HepG2 (cell line): ENCODE results near the gene C20orf204. TPM values are rescaled to one million over a fixed set of nuclear protein-coding genes. Genes with fewer than 3 reads are reported as not detected.

Experiments used
- AKAP8 ChIP-seq: sonication (generic); formaldehyde crosslinking; IDR thresholded peaks from 2 replicates; pipeline ENCODE4 v1.5.1; 2020; ENCODE audit warnings: mild to moderate bottlenecking, missing genetic modification reagents
- ARID2 ChIP-seq: sonication (generic); formaldehyde crosslinking; IDR thresholded peaks from 2 replicates; pipeline ENCODE4 v1.8.1; 2022; ENCODE audit warnings: mild to moderate bottlenecking, missing genetic modification reagents, borderline replicate concordance
- ATAD3A ChIP-seq: sonication (generic); formaldehyde crosslinking; IDR thresholded peaks from 2 replicates; pipeline ENCODE4 v1.4.0; 2020; ENCODE audit warnings: missing genetic modification reagents
- CAMTA2 ChIP-seq: sonication (generic); formaldehyde crosslinking; IDR thresholded peaks from 2 replicates; pipeline ENCODE4 v1.4.0; 2020; ENCODE audit warnings: mild to moderate bottlenecking, missing genetic modification reagents, borderline replicate concordance
- DPF2 ChIP-seq: sonication (generic); formaldehyde crosslinking; IDR thresholded peaks from 2 replicates; pipeline ENCODE4 v1.4.0; 2020; ENCODE audit warnings: mild to moderate bottlenecking, low read depth, missing genetic modification reagents, borderline replicate concordance
- DR1 ChIP-seq: sonication (generic); formaldehyde crosslinking; IDR thresholded peaks from 2 replicates; pipeline ENCODE4 v1.8.0; 2021; ENCODE audit warnings: mild to moderate bottlenecking, missing genetic modification reagents, inconsistent platforms
- HHEX ChIP-seq: IDR thresholded peaks from 2 replicates; pipeline ENCODE4 v1.6.1; 2016; ENCODE audit warnings: control low read depth
- HOXA7 ChIP-seq: sonication (generic); formaldehyde crosslinking; IDR thresholded peaks from 2 replicates; pipeline ENCODE4 v1.8.1; 2022; ENCODE audit warnings: mild to moderate bottlenecking, missing genetic modification reagents, moderate library complexity
- MED13 ChIP-seq: sonication (generic); formaldehyde crosslinking; IDR thresholded peaks from 2 replicates; pipeline ENCODE4 v1.5.0; 2020; ENCODE audit warnings: missing genetic modification reagents
- MYNN ChIP-seq: sonication (generic); formaldehyde crosslinking; IDR thresholded peaks from 2 replicates; pipeline ENCODE4 v1.4.0; 2020; ENCODE audit warnings: mild to moderate bottlenecking, low read depth, missing genetic modification reagents
- MZF1 ChIP-seq: sonication (generic); formaldehyde crosslinking; IDR thresholded peaks from 2 replicates; pipeline ENCODE4 v1.8.1; 2023; ENCODE audit warnings: mild to moderate bottlenecking, missing genetic modification reagents, borderline replicate concordance
- PAF1 ChIP-seq: IDR thresholded peaks from 2 replicates; pipeline ENCODE4 v1.6.1; 2016; ENCODE audit warnings: missing genetic modification reagents, missing compliant biosample characterization
- POGZ ChIP-seq: sonication (generic); formaldehyde crosslinking; IDR thresholded peaks from 2 replicates; pipeline ENCODE4 v1.4.0; 2020; ENCODE audit warnings: mild to moderate bottlenecking, missing genetic modification reagents
- REL ChIP-seq: sonication (generic); formaldehyde crosslinking; conservative IDR thresholded peaks from 2 replicates; pipeline ENCODE4 v1.8.0; 2022; ENCODE audit warnings: mild to moderate bottlenecking, missing genetic modification reagents, moderate library complexity
- SMAD9 ChIP-seq: sonication (generic); formaldehyde crosslinking; IDR thresholded peaks from 2 replicates; pipeline ENCODE4 v1.5.1; 2020; ENCODE audit warnings: mild to moderate bottlenecking, missing genetic modification reagents
- TARDBP ChIP-seq: sonication (generic); formaldehyde crosslinking; IDR thresholded peaks from 2 replicates; pipeline ENCODE4 v1.8.0; 2022; ENCODE audit warnings: mild to moderate bottlenecking, missing genetic modification reagents
- ZFP62 ChIP-seq: sonication (generic); formaldehyde crosslinking; IDR thresholded peaks from 2 replicates; pipeline ENCODE4 v1.4.0; 2020; ENCODE audit warnings: missing genetic modification reagents
- ZNF207 ChIP-seq: fragments of 450-650 bp; IDR thresholded peaks from 2 replicates; pipeline ENCODE4 v1.6.1; 2016; ENCODE audit warnings: antibody characterized with exemption, borderline replicate concordance
- ZNF232 ChIP-seq: sonication (generic); formaldehyde crosslinking; IDR thresholded peaks from 2 replicates; pipeline ENCODE4 v1.4.0; 2020; ENCODE audit warnings: missing genetic modification reagents, borderline replicate concordance
- ZNF891 ChIP-seq: sonication (generic); formaldehyde crosslinking; IDR thresholded peaks from 2 replicates; pipeline ENCODE4 v1.5.0; 2020; ENCODE audit warnings: mild to moderate bottlenecking, missing genetic modification reagents
- ZSCAN31 ChIP-seq: sonication (generic); formaldehyde crosslinking; IDR thresholded peaks from 2 replicates; pipeline ENCODE4 v1.5.0; 2020; ENCODE audit warnings: low read depth, mild to moderate bottlenecking, missing genetic modification reagents
- polyA plus RNA-seq, 8 experiments: library from polyadenylated mRNA; depleted of rRNA in 3 of 8; stranded (reverse) in 7 of 8; unstranded in 1 of 8; fragments of >200 nt; fragmentation: Illumina TruSeq in 4 of 8; extraction: Trizol in 4 of 8; gene quantifications; 2 replicates each; pipeline versions ENCODE4 v1.2.1 to v1.2.3, GENCODE V29; 2011 to 2016; ENCODE audit warnings: low read depth in 4 of 8, missing spikeins in 1 of 8, mixed read lengths in 1 of 8; ENCODE audit not compliant: insufficient read depth in 1 of 8
- total RNA-seq, 5 experiments: library from RNA; depleted of rRNA; stranded (reverse); fragments of >200 nt; fragmentation: Illumina TruSeq; extraction: Trizol; gene quantifications; 2 replicates each; pipeline ENCODE4 v1.2.3, GENCODE V29; 2016; ENCODE audit warnings: low read depth in 1 of 5
- TF ChIP-seq, protein P1 (sequence below): sonication (generic); IDR thresholded peaks from 2 replicates; pipeline ENCODE4 v1.6.1; 2016; ENCODE audit warnings: low read depth, borderline replicate concordance
- TF ChIP-seq, protein P2 (sequence below): sonication (generic); formaldehyde crosslinking; IDR thresholded peaks from 2 replicates; pipeline ENCODE4 v1.8.0; 2022; ENCODE audit warnings: low read depth, missing genetic modification reagents
- TF ChIP-seq, protein P3 (sequence below): sonication (generic); formaldehyde crosslinking; IDR thresholded peaks from 2 replicates; pipeline ENCODE4 v1.4.0; 2020; ENCODE audit warnings: mild to moderate bottlenecking, missing genetic modification reagents
- TF ChIP-seq, protein P4 (sequence below): sonication (generic); formaldehyde crosslinking; IDR thresholded peaks from 2 replicates; pipeline ENCODE4 v1.9.0; 2022; ENCODE audit warnings: missing genetic modification reagents, mild to moderate bottlenecking, borderline replicate concordance
- TF ChIP-seq, protein P5 (sequence below): sonication (generic); formaldehyde crosslinking; IDR thresholded peaks from 2 replicates; pipeline ENCODE4 v1.4.0; 2020; ENCODE audit warnings: mild to moderate bottlenecking, low read depth, missing genetic modification reagents

The C20orf204 gene
- total and polyA plus RNA-seq, 2 of the 13 experiments (the other 11 are each of a cell fraction or from before 2014, with no cell fraction given): 22.1 to 80.0 TPM

DNA sequence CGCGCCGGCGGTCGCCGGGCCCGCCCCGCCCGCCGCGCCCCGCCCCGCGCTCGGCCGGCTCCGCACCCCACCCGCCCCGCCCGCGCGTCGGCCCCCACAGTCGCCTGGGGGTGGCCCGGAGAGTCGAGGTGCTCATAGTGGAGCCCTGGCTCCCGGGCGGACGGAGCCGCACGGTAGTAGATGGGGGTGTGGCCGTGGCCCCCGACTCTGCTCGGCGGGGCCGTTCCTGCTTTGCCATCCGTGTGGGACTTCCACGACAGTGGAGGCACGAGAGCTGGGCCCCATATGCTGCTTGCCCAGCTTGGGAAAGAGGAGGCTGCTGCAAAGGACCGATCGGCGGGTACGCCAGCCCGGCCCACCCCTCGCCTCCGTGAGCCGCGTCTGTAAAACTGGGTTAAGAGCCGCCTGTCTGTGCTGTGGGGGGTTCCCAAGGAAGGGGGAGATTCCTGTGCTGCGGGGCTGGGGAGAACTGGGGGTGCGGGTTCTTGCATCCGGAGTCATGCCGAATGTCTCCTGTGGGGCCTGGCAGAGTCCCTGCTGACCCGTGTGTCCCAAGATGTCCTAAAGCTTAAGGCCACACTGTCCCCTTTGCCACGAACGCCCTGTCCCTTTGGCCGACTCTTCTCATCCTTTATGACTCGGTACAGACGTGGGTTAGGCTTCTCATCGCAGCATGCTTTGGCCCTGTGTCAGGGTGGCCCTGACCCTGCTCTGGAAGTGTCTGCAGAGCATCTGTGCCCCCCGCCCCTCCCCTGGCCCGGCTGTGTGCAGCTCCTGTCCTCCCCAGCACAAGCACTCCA is 44.2 kb downstream of the C20orf204 start, which contains the start of gene OPRL1 (continued):
- TF ChIP-seq, protein P1, sequence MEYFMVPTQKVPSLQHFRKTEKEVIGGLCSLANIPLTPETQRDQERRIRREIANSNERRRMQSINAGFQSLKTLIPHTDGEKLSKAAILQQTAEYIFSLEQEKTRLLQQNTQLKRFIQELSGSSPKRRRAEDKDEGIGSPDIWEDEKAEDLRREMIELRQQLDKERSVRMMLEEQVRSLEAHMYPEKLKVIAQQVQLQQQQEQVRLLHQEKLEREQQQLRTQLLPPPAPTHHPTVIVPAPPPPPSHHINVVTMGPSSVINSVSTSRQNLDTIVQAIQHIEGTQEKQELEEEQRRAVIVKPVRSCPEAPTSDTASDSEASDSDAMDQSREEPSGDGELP: no peak
- TF ChIP-seq SMAD9 (CRISPR knock-in tag) (no peak), ZSCAN31 (CRISPR knock-in tag) (no peak), HOXA7 (CRISPR knock-in tag) (no peak), MED13 (no peak), ZFP62 (CRISPR knock-in tag) (no peak), ARID2 (CRISPR knock-in tag) (peak; percentile 69; the same call in 1 of the 2 replicates), HHEX (no peak), MZF1 (CRISPR knock-in tag) (no peak), ATAD3A (CRISPR knock-in tag) (no peak), MYNN (CRISPR knock-in tag) (0 out of 2 replicates have a peak, but pooled peaks have one; percentile 61), DR1 (CRISPR knock-in tag) (peak; percentile 51; the same call in 1 of the 2 replicates), POGZ (0 out of 2 replicates have a peak, but pooled peaks have one; percentile 44), AKAP8 (CRISPR knock-in tag) (no peak), ZNF232 (CRISPR knock-in tag) (no peak), PAF1 (CRISPR knock-in tag) (no peak), ZNF891 (CRISPR knock-in tag) (no peak; the same call in 1 of the 2 replicates), DPF2 (no peak), ZNF207 (no peak), TARDBP (CRISPR knock-in tag) (peak; percentile 50; the same call in 1 of the 2 replicates), REL (CRISPR knock-in tag) (no peak), CAMTA2 (CRISPR knock-in tag) (no peak)
- TF ChIP-seq, protein P2, sequence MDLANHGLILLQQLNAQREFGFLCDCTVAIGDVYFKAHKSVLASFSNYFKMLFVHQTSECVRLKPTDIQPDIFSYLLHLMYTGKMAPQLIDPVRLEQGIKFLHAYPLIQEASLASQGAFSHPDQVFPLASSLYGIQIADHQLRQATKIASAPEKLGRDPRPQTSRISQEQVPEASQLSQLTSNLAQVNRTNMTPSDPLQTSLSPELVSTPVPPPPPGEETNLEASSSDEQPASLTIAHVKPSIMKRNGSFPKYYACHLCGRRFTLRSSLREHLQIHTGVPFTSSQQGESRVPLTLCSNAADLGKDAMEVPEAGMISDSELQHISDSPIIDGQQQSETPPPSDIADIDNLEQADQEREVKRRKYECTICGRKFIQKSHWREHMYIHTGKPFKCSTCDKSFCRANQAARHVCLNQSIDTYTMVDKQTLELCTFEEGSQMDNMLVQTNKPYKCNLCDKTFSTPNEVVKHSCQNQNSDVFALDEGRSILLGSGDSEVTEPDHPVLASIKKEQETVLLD (CRISPR knock-in tag): no peak
- TF ChIP-seq, protein P3, sequence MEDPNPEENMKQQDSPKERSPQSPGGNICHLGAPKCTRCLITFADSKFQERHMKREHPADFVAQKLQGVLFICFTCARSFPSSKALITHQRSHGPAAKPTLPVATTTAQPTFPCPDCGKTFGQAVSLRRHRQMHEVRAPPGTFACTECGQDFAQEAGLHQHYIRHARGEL (CRISPR knock-in tag): peak; percentile 81; the same call in 1 of the 2 replicates
- TF ChIP-seq, protein P4, sequence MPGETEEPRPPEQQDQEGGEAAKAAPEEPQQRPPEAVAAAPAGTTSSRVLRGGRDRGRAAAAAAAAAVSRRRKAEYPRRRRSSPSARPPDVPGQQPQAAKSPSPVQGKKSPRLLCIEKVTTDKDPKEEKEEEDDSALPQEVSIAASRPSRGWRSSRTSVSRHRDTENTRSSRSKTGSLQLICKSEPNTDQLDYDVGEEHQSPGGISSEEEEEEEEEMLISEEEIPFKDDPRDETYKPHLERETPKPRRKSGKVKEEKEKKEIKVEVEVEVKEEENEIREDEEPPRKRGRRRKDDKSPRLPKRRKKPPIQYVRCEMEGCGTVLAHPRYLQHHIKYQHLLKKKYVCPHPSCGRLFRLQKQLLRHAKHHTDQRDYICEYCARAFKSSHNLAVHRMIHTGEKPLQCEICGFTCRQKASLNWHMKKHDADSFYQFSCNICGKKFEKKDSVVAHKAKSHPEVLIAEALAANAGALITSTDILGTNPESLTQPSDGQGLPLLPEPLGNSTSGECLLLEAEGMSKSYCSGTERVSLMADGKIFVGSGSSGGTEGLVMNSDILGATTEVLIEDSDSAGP (CRISPR knock-in tag): 0 out of 2 replicates have a peak, but pooled peaks have one; percentile 24
- TF ChIP-seq, protein P5, sequence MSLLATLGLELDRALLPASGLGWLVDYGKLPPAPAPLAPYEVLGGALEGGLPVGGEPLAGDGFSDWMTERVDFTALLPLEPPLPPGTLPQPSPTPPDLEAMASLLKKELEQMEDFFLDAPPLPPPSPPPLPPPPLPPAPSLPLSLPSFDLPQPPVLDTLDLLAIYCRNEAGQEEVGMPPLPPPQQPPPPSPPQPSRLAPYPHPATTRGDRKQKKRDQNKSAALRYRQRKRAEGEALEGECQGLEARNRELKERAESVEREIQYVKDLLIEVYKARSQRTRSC (CRISPR knock-in tag): no peak
